ENCODE measurements around the gene PRKAA1.

GRCh38 chr5:40774623-40775022 is 23.6 kb downstream of the PRKAA1 start:
- TF ChIP-seq ASH2L (IDR thresholded peaks at IDR 0.05; ENCODE audit: insufficient read length, low read depth, low read length) (no peak), ZNF576 (CRISPR knock-in tag; IDR thresholded peaks at IDR 0.05) (no peak), SMARCC2 (IDR thresholded peaks at IDR 0.05) (no peak), EP300 (IDR thresholded peaks at IDR 0.05; ENCODE audit: low read depth in 2 of 2, low read length in 2 of 2) (no peak), EP300 (CRISPR knock-in tag; IDR thresholded peaks at IDR 0.05; ENCODE audit: borderline replicate concordance) (no peak), KDM6A (CRISPR knock-in tag; IDR thresholded peaks at IDR 0.05; ENCODE audit: low read depth) (no peak), ZBTB1 (CRISPR knock-in tag; IDR thresholded peaks at IDR 0.05; ENCODE audit: borderline replicate concordance) (no peak), CTCF (CRISPR knock-in tag; IDR thresholded peaks at IDR 0.05) (peak; percentile 41)

Data from HepG2 (cell line).